GM13976 (cell line): ENCODE results near the gene RAB36.

Experiments
- DNase-seq: peaks from one replicate; pipeline ENCODE4 v3.0.0; 2012; ENCODE audit warnings: low spot score
- CTCF ChIP-seq: IDR thresholded peaks from 2 replicates; pipeline ENCODE4 v1.5.1; 2012; ENCODE audit warnings: borderline replicate concordance, mild to moderate bottlenecking; ENCODE audit not compliant: insufficient read depth; ENCODE audit errors: extremely low read depth, missing control alignments, control extremely low read depth
- in situ Hi-C: fragments of 300-500 bp; cut with MboI; formaldehyde crosslinking; loops from one replicate; pipeline ENCODE4 v1.12.0; 2022; ENCODE audit warnings: low sequenced_read_pairs, mixed read lengths, inconsistent platforms; ENCODE audit not compliant: unreplicated experiment

Gene RAB36

GRCh38 chr22:23180301-23180892 is 35.1 kb downstream of the RAB36 start, which contains the start of gene BCR:
TSS of gene BCR (plus strand) at chr22:23180509. CDS start at chr22:23180961, 452 bp downstream.
- in situ Hi-C loops = no loop called here
- DNase-seq = peak; percentile 88
- TF ChIP-seq CTCF = peak; percentile 10

- TF ChIP-seq CTCF = no peak
- in situ Hi-C loops = no loop called here
- DNase-seq = peak; percentile 66
Measured at GRCh38 chr22:23180893-23181720, 35.8 kb downstream of the RAB36 start.

GRCh38 chr22:23181721-23182308 is 36.5 kb downstream of the RAB36 start:
- DNase-seq = no peak
- TF ChIP-seq CTCF = no peak
- in situ Hi-C loops = no loop called here

GRCh38 chr22:23182309-23183060 is 37.2 kb downstream of the RAB36 start:
- in situ Hi-C loops = no loop called here
- DNase-seq = no peak
- no peak for TF ChIP-seq CTCF

GRCh38 chr22:23183061-23183698 is 37.9 kb downstream of the RAB36 start:
- no peak for DNase-seq
- in situ Hi-C loops = no loop called here
- TF ChIP-seq CTCF = no peak
